ENCODE results near the gene LRRFIP2. TPM values are rescaled to one million over a fixed set of nuclear protein-coding genes. Genes with fewer than 3 reads are reported as not detected.

Gene LRRFIP2
- total RNA-seq, 2 donors from 2014 or later: 32.6 to 34.6 TPM

GRCh38 chr3:37131860-37132144 is 42.6 kb downstream of the LRRFIP2 start:
- H3K4me3 Mint-ChIP-seq: no peak overlapping the region
- H3K9me3 Mint-ChIP-seq: no peaks in the 10 kb centered on the region
- 57 to 83% methylated on average over 1 to 2 of the region's 2 CpGs for WGBS, 2 experiments (ENCODE audit: insufficient coverage in 1 of 2, insufficient read length in 1 of 2)
- no peak for DNase-seq
- Histone ChIP-seq H3K27ac (ENCODE audit: low read depth, low read length) (peak overlapping the region; percentile 4), H3K4me1 (ENCODE audit: control insufficient read depth, insufficient read depth, low read length) (no peaks in the 10 kb centered on the region), H3K27me3 (ENCODE audit: control insufficient read depth, insufficient read depth, low read length, poor library complexity, severe bottlenecking) (no peaks in the 10 kb centered on the region), H3K36me3 (ENCODE audit: control insufficient read depth, insufficient read depth, low read length) (peaks cover 4% of the 10 kb centered on the region), H3K9me3 (ENCODE audit: control insufficient read depth, low read length) (no peaks in the 10 kb centered on the region), H3K4me3 (ENCODE audit: low read length) (no peak overlapping the region), H3K9ac (ENCODE audit: extremely low read depth, low read length, poor library complexity, severe bottlenecking) (no peak overlapping the region)
- TF ChIP-seq CTCF (conservative IDR thresholded peaks at IDR 0.05): no peak
- no peak overlapping the region for H3K27ac Mint-ChIP-seq
- H3K36me3 Mint-ChIP-seq (ENCODE audit: low read depth): peaks cover 6% of the 10 kb centered on the region
- H3K27me3 Mint-ChIP-seq (ENCODE audit: insufficient read depth): no peaks in the 10 kb centered on the region
- peaks cover 2% of the 10 kb centered on the region for H3K4me1 Mint-ChIP-seq

- H3K4me1 Mint-ChIP-seq: peaks cover 2% of the 10 kb centered on the region
- Histone ChIP-seq H3K27me3 (ENCODE audit: control insufficient read depth, insufficient read depth, low read length, poor library complexity, severe bottlenecking) (no peaks in the 10 kb centered on the region), H3K4me3 (ENCODE audit: low read length) (no peak overlapping the region), H3K9me3 (ENCODE audit: control insufficient read depth, low read length) (no peaks in the 10 kb centered on the region), H3K27ac (ENCODE audit: low read depth, low read length) (peak overlapping the region; percentile 4), H3K4me1 (ENCODE audit: control insufficient read depth, insufficient read depth, low read length) (no peaks in the 10 kb centered on the region), H3K36me3 (ENCODE audit: control insufficient read depth, insufficient read depth, low read length) (peaks cover 4% of the 10 kb centered on the region), H3K9ac (ENCODE audit: extremely low read depth, low read length, poor library complexity, severe bottlenecking) (no peak overlapping the region)
- H3K36me3 Mint-ChIP-seq (ENCODE audit: low read depth): peaks cover 6% of the 10 kb centered on the region
- TF ChIP-seq CTCF (conservative IDR thresholded peaks at IDR 0.05): no peak
- no peak for DNase-seq
- WGBS, 2 experiments (ENCODE audit: insufficient coverage in 1 of 2, insufficient read length in 1 of 2): 60 to 87% methylated on average over 2 to 5 of the region's 5 CpGs
- no peak overlapping the region for H3K27ac Mint-ChIP-seq
- no peak overlapping the region for H3K4me3 Mint-ChIP-seq
- H3K27me3 Mint-ChIP-seq (ENCODE audit: insufficient read depth): no peaks in the 10 kb centered on the region
- no peaks in the 10 kb centered on the region for H3K9me3 Mint-ChIP-seq
Measured at GRCh38 chr3:37130984-37131859, 43.2 kb downstream of the LRRFIP2 start.

GRCh38 chr3:37130448-37130847 is 43.9 kb downstream of the LRRFIP2 start:
- Mint-ChIP-seq H3K4me1 (peaks cover 2% of the 10 kb centered on the region), H3K27ac (no peak overlapping the region), H3K27me3 (ENCODE audit: insufficient read depth) (no peaks in the 10 kb centered on the region), H3K4me3 (no peak overlapping the region), H3K9me3 (no peaks in the 10 kb centered on the region), H3K36me3 (ENCODE audit: low read depth) (peaks cover 6% of the 10 kb centered on the region)
- 88 to 100% methylated on average over 2 to 3 of the region's 3 CpGs for WGBS, 2 experiments (ENCODE audit: insufficient coverage in 1 of 2, insufficient read length in 1 of 2)
- no peaks in the 10 kb centered on the region for H3K27me3 ChIP-seq (ENCODE audit: control insufficient read depth, insufficient read depth, low read length, poor library complexity, severe bottlenecking)
- H3K27ac ChIP-seq (ENCODE audit: low read depth, low read length): no peak overlapping the region
- no peaks in the 10 kb centered on the region for H3K4me1 ChIP-seq (ENCODE audit: control insufficient read depth, insufficient read depth, low read length)
- no peak for TF ChIP-seq CTCF (conservative IDR thresholded peaks at IDR 0.05)
- no peak for DNase-seq
- H3K4me3 ChIP-seq (ENCODE audit: low read length): no peak overlapping the region
- no peaks in the 10 kb centered on the region for H3K9me3 ChIP-seq (ENCODE audit: control insufficient read depth, low read length)
- H3K36me3 ChIP-seq (ENCODE audit: control insufficient read depth, insufficient read depth, low read length): peaks cover 4% of the 10 kb centered on the region
- no peak overlapping the region for H3K9ac ChIP-seq (ENCODE audit: extremely low read depth, low read length, poor library complexity, severe bottlenecking)

Measured in endodermal cell (in vitro differentiated cells).